Astrocyte (in vitro differentiated cells and primary cell): Measurements from ENCODE around the gene RAP1A. TPM values are rescaled to one million over a fixed set of nuclear protein-coding genes. Genes with fewer than 3 reads are reported as not detected.
"Not testable (repeated sequence)": the region's sequence is repeated elsewhere in the genome, so short reads cannot be mapped to it uniquely, and the experiment has no call there.

Experiments used
- DNase-seq: peaks from one replicate; pipeline ENCODE4 v3.0.0-alpha.2; 2010; ENCODE audit warnings: low read depth
- FAIRE-seq: peaks from 2 replicates; lab custom pipeline; 2011; peaks lifted over from hg19 to GRCh38; lab: Jason Lieb, UNC
- H2AFZ ChIP-seq: 2 replicates; pipeline ENCODE4 v1.6.0; 2012; ENCODE audit warnings: low read depth, low read length, inconsistent platforms
- H3K27ac ChIP-seq: 2 replicates; pipeline ENCODE4 v1.5.1; 2011; ENCODE audit warnings: low read depth, low read length, inconsistent platforms
- H3K27me3 ChIP-seq: 2 replicates; pipeline ENCODE4 v1.6.0; 2011; ENCODE audit warnings: low read length, inconsistent platforms; ENCODE audit not compliant: insufficient read depth
- H3K36me3 ChIP-seq: 2 replicates; pipeline ENCODE4 v1.5.1; 2011; ENCODE audit warnings: low read length, inconsistent platforms; ENCODE audit not compliant: insufficient read depth
- H3K4me1 ChIP-seq: 2 replicates; pipeline ENCODE4 v1.5.1; 2011; ENCODE audit warnings: low read length, inconsistent platforms; ENCODE audit not compliant: insufficient read depth
- H3K4me2 ChIP-seq: 2 replicates; pipeline ENCODE4 v1.6.0; 2012; ENCODE audit warnings: low read length, inconsistent platforms
- H3K4me3 ChIP-seq: 2 replicates; pipeline ENCODE4 v1.5.1; 2011; ENCODE audit warnings: low read depth, mild to moderate bottlenecking, low read length, inconsistent platforms; ENCODE audit not compliant: insufficient read depth
- H3K79me2 ChIP-seq: 2 replicates; pipeline ENCODE4 v1.6.0; 2012; ENCODE audit warnings: mild to moderate bottlenecking, low read length, inconsistent platforms; ENCODE audit not compliant: insufficient read depth
- H3K9ac ChIP-seq: 2 replicates; pipeline ENCODE4 v1.6.0; 2012; ENCODE audit warnings: mild to moderate bottlenecking, low read length, inconsistent platforms
- H3K9me3 ChIP-seq: 2 replicates; pipeline ENCODE4 v1.5.1; 2012; ENCODE audit warnings: low read depth, mild to moderate bottlenecking, low read length, inconsistent platforms; ENCODE audit not compliant: insufficient read depth
- H4K20me1 ChIP-seq: 2 replicates; pipeline ENCODE4 v1.6.0; 2012; ENCODE audit warnings: low read length, inconsistent platforms; ENCODE audit not compliant: insufficient read depth
- H3K27ac Mint-ChIP-seq: one replicate; pipeline ENCODE4 v1.8.0; 2021; ENCODE audit warnings: mild to moderate bottlenecking, mixed read lengths; ENCODE audit not compliant: unreplicated experiment
- H3K27me3 Mint-ChIP-seq: one replicate; pipeline ENCODE4 v1.8.0; 2021; ENCODE audit warnings: low read depth, mixed read lengths; ENCODE audit not compliant: unreplicated experiment
- H3K36me3 Mint-ChIP-seq: one replicate; pipeline ENCODE4 v1.8.0; 2021; ENCODE audit warnings: low read depth, mixed read lengths; ENCODE audit not compliant: unreplicated experiment
- H3K4me1 Mint-ChIP-seq: one replicate; pipeline ENCODE4 v1.8.0; 2021; ENCODE audit warnings: low read depth, mixed read lengths; ENCODE audit not compliant: unreplicated experiment
- H3K4me3 Mint-ChIP-seq: one replicate; pipeline ENCODE4 v1.8.0; 2021; ENCODE audit warnings: mild to moderate bottlenecking, moderate library complexity, mixed read lengths; ENCODE audit not compliant: unreplicated experiment
- H3K9me3 Mint-ChIP-seq: one replicate; pipeline ENCODE4 v1.8.0; 2021; ENCODE audit warnings: mild to moderate bottlenecking, mixed read lengths; ENCODE audit not compliant: unreplicated experiment
- CTCF ChIP-seq: IDR thresholded peaks from 2 replicates; pipeline ENCODE4 v1.5.1; 2011; ENCODE audit warnings: low read depth, mild to moderate bottlenecking, inconsistent platforms, low read length, moderate library complexity; ENCODE audit not compliant: insufficient read depth
- EZH2 ChIP-seq: IDR thresholded peaks from 2 replicates; pipeline ENCODE4 v1.6.1; 2012; ENCODE audit warnings: mild to moderate bottlenecking, low read length, inconsistent platforms; ENCODE audit not compliant: insufficient read depth
- total RNA-seq: library from RNA; stranded (reverse); gene quantifications from 2 replicates; pipeline ENCODE4 v1.2.1, GENCODE V29; 2021

Gene RAP1A
- total RNA-seq, 1 donor from 2014 or later = 66.6 TPM

GRCh38 chr1:111739925-111740765 is 120.6 kb downstream of the RAP1A start:
- H3K27ac Mint-ChIP-seq = peak overlapping the region; percentile 92
- peaks cover 5% of the 10 kb centered on the region for H4K20me1 ChIP-seq

GRCh38 chr1:111742292-111742691 is 122.7 kb downstream of the RAP1A start:
- not testable (repeated sequence) for DNase-seq, H3K4me3 Mint-ChIP-seq

More at GRCh38 chr1:111739925-111740765, 120.6 kb downstream of the RAP1A start:
- peaks cover 12% of the 10 kb centered on the region for H3K27me3 Mint-ChIP-seq
- Histone ChIP-seq H3K27me3 (no peaks in the 10 kb centered on the region), H3K9ac (peak overlapping the region; percentile 76), H2AFZ (peak overlapping the region; percentile 94), H3K36me3 (no peaks in the 10 kb centered on the region), H3K4me3 (peak overlapping the region; percentile 65), H3K4me2 (peak overlapping the region; percentile 96), H3K79me2 (no peaks in the 10 kb centered on the region), H3K27ac (peak overlapping the region; percentile 3), H3K4me1 (peaks cover 38% of the 10 kb centered on the region), H3K9me3 (no peaks in the 10 kb centered on the region)
- no peaks in the 10 kb centered on the region for H3K36me3 Mint-ChIP-seq
- H3K9me3 Mint-ChIP-seq = no peaks in the 10 kb centered on the region
- peak; percentile 60 for DNase-seq
- peaks cover 19% of the 10 kb centered on the region for H3K4me1 Mint-ChIP-seq
- H3K4me3 Mint-ChIP-seq = peak overlapping the region; percentile 92
- TF ChIP-seq EZH2 (no peak), CTCF (no peak)
- FAIRE-seq = no peak

GRCh38 chr1:111742938-111743549 is 123.5 kb downstream of the RAP1A start:
- H3K36me3 ChIP-seq = no peaks in the 10 kb centered on the region
- peaks cover 1% of the 10 kb centered on the region for H4K20me1 ChIP-seq
- H3K27me3 Mint-ChIP-seq = peaks cover 12% of the 10 kb centered on the region
- no peaks in the 10 kb centered on the region for H3K9me3 ChIP-seq
- no peaks in the 10 kb centered on the region for H3K36me3 Mint-ChIP-seq
- no peak overlapping the region for H3K4me3 ChIP-seq
- no peak for FAIRE-seq
- peak overlapping the region; percentile 37 for H3K27ac ChIP-seq
- H3K27ac Mint-ChIP-seq = no peak overlapping the region
- no peaks in the 10 kb centered on the region for H3K9me3 Mint-ChIP-seq
- DNase-seq = no peak
- H3K4me1 ChIP-seq = peaks cover 23% of the 10 kb centered on the region
- peaks cover 12% of the 10 kb centered on the region for H3K4me1 Mint-ChIP-seq
- H3K4me2 ChIP-seq = peak overlapping the region; percentile 24
- no peaks in the 10 kb centered on the region for H3K27me3 ChIP-seq
- H3K4me3 Mint-ChIP-seq = no peak overlapping the region
- peak overlapping the region; percentile 53 for H3K9ac ChIP-seq
- no peak for TF ChIP-seq CTCF
- no peak for TF ChIP-seq EZH2
- H2AFZ ChIP-seq = no peak overlapping the region
- no peaks in the 10 kb centered on the region for H3K79me2 ChIP-seq

More at GRCh38 chr1:111742292-111742691, 122.7 kb downstream of the RAP1A start:
- not testable (repeated sequence) for H3K27me3 ChIP-seq, H3K4me2 ChIP-seq, H3K27ac Mint-ChIP-seq, H3K9me3 Mint-ChIP-seq, H3K36me3 Mint-ChIP-seq, FAIRE-seq, H3K79me2 ChIP-seq, H3K36me3 ChIP-seq, H3K9me3 ChIP-seq, H3K4me3 ChIP-seq, H3K27ac ChIP-seq, H4K20me1 ChIP-seq, H2AFZ ChIP-seq
- peaks cover 31% of the 10 kb centered on the region for H3K4me1 ChIP-seq
- Mint-ChIP-seq H3K4me1 (peaks cover 19% of the 10 kb centered on the region), H3K27me3 (peaks cover 12% of the 10 kb centered on the region)
- peak overlapping the region; percentile 53 for H3K9ac ChIP-seq
